ENCODE results near the gene PITPNM1. TPM values are rescaled to one million over a fixed set of nuclear protein-coding genes. Genes with fewer than 3 reads are reported as not detected.

Gene PITPNM1
- total RNA-seq, 2 donors from 2014 or later = 8.6 to 24.4 TPM

DNA sequence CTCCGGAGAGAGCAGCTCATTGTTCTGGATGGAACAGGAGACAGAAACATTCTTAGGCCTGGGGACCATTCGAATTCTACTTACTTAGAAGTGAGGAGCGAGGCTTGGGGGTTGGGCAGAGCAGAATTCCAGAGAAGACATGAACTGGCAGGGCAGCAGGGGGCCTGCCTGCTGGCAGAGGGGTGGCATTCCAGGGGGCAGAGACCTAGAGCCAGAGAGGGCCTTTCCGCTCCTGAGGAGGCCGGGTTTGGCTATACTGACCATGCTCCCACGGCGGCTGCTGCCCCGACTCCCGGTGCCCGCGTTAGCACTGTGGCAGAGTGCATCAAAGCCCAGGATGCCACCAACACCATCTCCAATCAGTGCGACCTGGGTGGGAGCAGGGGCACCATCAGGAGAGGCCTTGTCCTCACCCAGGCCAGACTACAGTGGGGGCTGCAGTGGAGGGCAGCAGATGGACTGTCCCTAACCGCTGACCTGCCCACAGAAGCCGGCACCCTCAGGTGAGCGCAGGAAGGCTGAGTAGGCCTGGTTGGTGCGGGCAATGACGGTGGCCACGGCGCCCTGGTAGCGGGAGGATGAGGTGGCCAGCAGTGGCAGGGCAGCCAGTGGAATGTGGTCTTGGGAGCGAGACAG is 7.4 kb downstream of the PITPNM1 start:
- Histone ChIP-seq H3K27me3 (no peaks in the 10 kb centered on the region), H3K4me1 (no peaks in the 10 kb centered on the region), H3K27ac (no peak overlapping the region), H3K36me3 (replicated peaks in 1 of 2; ENCODE audit: insufficient read depth in 1 of 2, low read depth in 2 of 2) (peaks cover 0 to 9% of the 10 kb centered on the region in 2 donors), H3K4me3 (no peak overlapping the region), H3K9me3 (no peaks in the 10 kb centered on the region)
- 85 to 94% methylated on average over 15 to 21 of the region's 21 CpGs for WGBS, 2 donors
- intact Hi-C loops (cut with DNase I) = no loop called here
- DNase-seq (no peak), ATAC-seq (no peak)
- TF ChIP-seq POLR2A (IDR thresholded peaks at IDR 0.05) (no peak), CTCF (IDR thresholded peaks at IDR 0.05) (no peak)

DNA sequence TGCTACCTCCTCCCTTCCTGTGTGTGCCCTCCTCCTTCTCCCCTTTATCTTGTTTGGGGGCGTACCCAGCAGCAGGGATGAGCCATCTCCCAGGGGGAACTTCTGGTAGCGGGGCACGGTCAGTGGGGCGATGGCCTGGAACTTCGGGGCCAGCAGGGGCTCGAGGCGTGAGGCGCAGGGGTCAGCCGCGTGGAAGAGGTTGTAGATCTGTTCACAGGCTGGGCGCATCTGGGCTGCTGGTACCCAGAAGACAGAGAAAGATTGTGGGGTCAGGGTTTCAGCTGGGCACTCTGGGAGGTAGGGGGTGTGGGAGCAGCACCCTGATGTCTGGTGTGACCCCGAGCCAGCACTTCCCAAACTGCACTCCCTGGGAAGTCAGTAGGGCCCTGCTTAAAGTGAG is 9.1 kb downstream of the PITPNM1 start:
- no peaks in the 10 kb centered on the region for H3K27me3 ChIP-seq
- H3K36me3 ChIP-seq (replicated peaks in 1 of 2; ENCODE audit: insufficient read depth in 1 of 2, low read depth in 2 of 2) = peaks cover 0 to 9% of the 10 kb centered on the region in 2 donors
- H3K9me3 ChIP-seq = no peaks in the 10 kb centered on the region
- no peak for DNase-seq
- no peaks in the 10 kb centered on the region for H3K4me1 ChIP-seq
- intact Hi-C loops (cut with DNase I) = no loop called here
- no peak overlapping the region for H3K27ac ChIP-seq
- H3K4me3 ChIP-seq = no peak overlapping the region
- ATAC-seq = no peak
- WGBS, 2 donors = 98% methylated on average over 9 to 10 of the region's 12 CpGs
- TF ChIP-seq CTCF (IDR thresholded peaks at IDR 0.05) (no peak), POLR2A (IDR thresholded peaks at IDR 0.05) (no peak)

GRCh38 chr11:67495234-67496005 is 9.7 kb downstream of the PITPNM1 start:
- intact Hi-C loops (cut with DNase I) = no loop called here
- TF ChIP-seq POLR2A (IDR thresholded peaks at IDR 0.05) (no peak), CTCF (IDR thresholded peaks at IDR 0.05) (no peak)
- peaks cover 0 to 8% of the 10 kb centered on the region in 2 donors for H3K36me3 ChIP-seq (replicated peaks in 1 of 2; ENCODE audit: insufficient read depth in 1 of 2, low read depth in 2 of 2)
- H3K4me1 ChIP-seq = no peaks in the 10 kb centered on the region
- no peaks in the 10 kb centered on the region for H3K9me3 ChIP-seq
- H3K27ac ChIP-seq = no peak overlapping the region
- no peaks in the 10 kb centered on the region for H3K27me3 ChIP-seq
- H3K4me3 ChIP-seq = no peak overlapping the region
- ATAC-seq = no peak
- WGBS, 2 donors = 94 to 98% methylated on average over 7 to 16 of the region's 16 CpGs
- no peak for DNase-seq

- H3K27ac ChIP-seq = no peak overlapping the region
- intact Hi-C loops (cut with DNase I) = no loop called here
- no peaks in the 10 kb centered on the region for H3K27me3 ChIP-seq
- TF ChIP-seq CTCF (IDR thresholded peaks at IDR 0.05) (no peak), POLR2A (IDR thresholded peaks at IDR 0.05) (no peak)
- no peaks in the 10 kb centered on the region for H3K4me1 ChIP-seq
- no peak overlapping the region for H3K4me3 ChIP-seq
- H3K9me3 ChIP-seq = no peaks in the 10 kb centered on the region
- WGBS, 2 donors = 92 to 95% methylated on average over 59 of the region's 59 CpGs
- peaks cover 0 to 13% of the 10 kb centered on the region in 2 donors for H3K36me3 ChIP-seq (replicated peaks in 1 of 2; ENCODE audit: insufficient read depth in 1 of 2, low read depth in 2 of 2)
- no peak for DNase-seq
- no peak for ATAC-seq
These were observed 10.6 kb downstream of the PITPNM1 start for GRCh38 chr11:67494371-67495233.

Measured in body of pancreas (tissue), 4 donors.